ENCODE results near the gene RYR3.
"Not testable (repeated sequence)": the region's sequence is repeated elsewhere in the genome, so short reads cannot be mapped to it uniquely, and the experiment has no call there.

RYR3 gene

DNA sequence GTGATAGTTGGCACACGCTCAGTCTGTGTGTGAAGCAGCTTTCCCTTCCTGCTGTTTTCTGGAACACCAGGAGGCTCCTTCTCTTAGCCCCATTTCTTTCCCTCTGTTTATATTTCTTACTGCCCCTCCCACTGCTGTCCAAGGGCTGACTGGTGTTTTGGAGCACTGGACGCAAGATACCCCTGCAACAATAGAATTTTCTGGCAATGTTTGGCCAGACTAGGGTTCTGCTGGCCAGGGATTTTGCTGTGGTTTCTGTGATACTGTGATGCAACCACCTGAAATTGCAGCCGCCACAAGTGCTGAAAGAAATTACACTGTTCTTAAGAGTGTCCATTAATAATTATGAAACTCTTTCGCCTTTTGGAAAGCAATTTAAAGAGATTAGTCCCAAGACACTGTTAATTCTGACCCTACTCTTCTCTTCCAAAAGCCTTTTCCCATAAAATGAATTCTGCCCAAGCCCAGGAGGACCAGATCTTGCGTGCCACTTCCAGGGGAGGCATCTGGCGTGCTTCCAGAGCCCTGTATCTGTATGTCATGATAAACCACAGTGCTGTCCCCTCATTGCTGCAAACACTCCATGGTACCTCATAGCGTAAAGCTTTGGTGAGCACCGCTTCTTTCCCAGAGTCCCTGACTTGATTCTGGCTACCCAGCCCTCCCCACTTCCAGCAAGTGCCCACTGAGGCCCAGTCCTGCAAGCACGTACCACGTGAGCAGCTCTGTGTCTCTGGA lies 498.1 kb downstream of the RYR3 start:
- Histone ChIP-seq H3K4me1 (ENCODE audit: control extremely low read depth in 1 of 4, control insufficient read depth in 4 of 4, insufficient read depth in 4 of 4, low read length in 3 of 4) (no peaks in the 10 kb centered on the region), H3K27ac (ENCODE audit: insufficient read depth in 1 of 2, low read depth in 1 of 2, low read length in 2 of 2, poor library complexity in 1 of 2, severe bottlenecking in 2 of 2) (no peak overlapping the region), H3K27me3 (replicated peaks in 2 of 5; ENCODE audit: control insufficient read depth in 4 of 5, insufficient read depth in 5 of 5, low read length in 4 of 5) (no peaks in the 10 kb centered on the region), H3K4me3 (ENCODE audit: control insufficient read depth in 1 of 7, extremely low read depth in 1 of 7, insufficient read depth in 4 of 7, low read depth in 2 of 7, low read length in 6 of 7) (no peak overlapping the region), H3K36me3 (ENCODE audit: control insufficient read depth in 4 of 4, insufficient read depth in 4 of 4, low read length in 3 of 4) (no peaks in the 10 kb centered on the region), H3K9me3 (ENCODE audit: control extremely low read depth in 1 of 5, control insufficient read depth in 4 of 5, insufficient read depth in 2 of 5, low read depth in 1 of 5, low read length in 4 of 5) (peaks cover 0 to 3% (median 0%) of the 10 kb centered on the region in 5 experiments)
- POLR2A ChIA-PET, result no interaction called here
- CTCF ChIA-PET, result no interaction called here
- DNase-seq, result no peak
- 82% methylated on average over 9 of the region's 10 CpGs for WGBS (ENCODE audit: insufficient coverage)

- H3K4me1 ChIP-seq (ENCODE audit: control extremely low read depth in 1 of 4, control insufficient read depth in 4 of 4, insufficient read depth in 4 of 4, low read length in 3 of 4), result no peaks in the 10 kb centered on the region
- H3K27ac ChIP-seq (ENCODE audit: insufficient read depth in 1 of 2, low read depth in 1 of 2, low read length in 2 of 2, poor library complexity in 1 of 2, severe bottlenecking in 2 of 2), result no peak overlapping the region
- POLR2A ChIA-PET, result no interaction called here
- CTCF ChIA-PET, result interaction anchor here (1.8 kb wide), 1 partner anchor 19 kb away, joined by 3 read pairs; no protein-coding TSS in a partner anchor
- over 99% methylated on average over 10 of the region's 10 CpGs for WGBS (ENCODE audit: insufficient coverage)
- H3K9me3 ChIP-seq (ENCODE audit: control extremely low read depth in 1 of 5, control insufficient read depth in 4 of 5, insufficient read depth in 2 of 5, low read depth in 1 of 5, low read length in 4 of 5), result peaks cover 0 to 3% (median 0%) of the 10 kb centered on the region in 5 experiments
- no peaks in the 10 kb centered on the region for H3K36me3 ChIP-seq (ENCODE audit: control insufficient read depth in 4 of 4, insufficient read depth in 4 of 4, low read length in 3 of 4)
- no peaks in the 10 kb centered on the region for H3K27me3 ChIP-seq (replicated peaks in 2 of 5; ENCODE audit: control insufficient read depth in 4 of 5, insufficient read depth in 5 of 5, low read length in 4 of 5)
- no peak overlapping the region for H3K4me3 ChIP-seq (ENCODE audit: control insufficient read depth in 1 of 7, extremely low read depth in 1 of 7, insufficient read depth in 4 of 7, low read depth in 2 of 7, low read length in 6 of 7)
- no peak for DNase-seq
These were observed 499.4 kb downstream of the RYR3 start for GRCh38 chr15:33810073-33810595.

GRCh38 chr15:33810806-33811205 lies 500.0 kb downstream of the RYR3 start:
- H3K27me3 ChIP-seq (replicated peaks in 2 of 5; ENCODE audit: control insufficient read depth in 4 of 5, insufficient read depth in 5 of 5, low read length in 4 of 5), result no peaks in the 10 kb centered on the region
- H3K4me1 ChIP-seq (ENCODE audit: control extremely low read depth in 1 of 4, control insufficient read depth in 4 of 4, insufficient read depth in 4 of 4, low read length in 3 of 4), result no peaks in the 10 kb centered on the region
- POLR2A ChIA-PET, result no interaction called here
- H3K36me3 ChIP-seq (ENCODE audit: control insufficient read depth in 4 of 4, insufficient read depth in 4 of 4, low read length in 3 of 4), result no peaks in the 10 kb centered on the region
- DNase-seq, result no peak
- WGBS (ENCODE audit: insufficient coverage), result 100% methylated on average over 3 of the region's 6 CpGs
- CTCF ChIA-PET, result interaction anchor here (1.8 kb wide), 1 partner anchor 18 kb away, joined by 3 read pairs; no protein-coding TSS in a partner anchor
- H3K27ac ChIP-seq (ENCODE audit: insufficient read depth in 1 of 2, low read depth in 1 of 2, low read length in 2 of 2, poor library complexity in 1 of 2, severe bottlenecking in 2 of 2), result no peak overlapping the region
- H3K9me3 ChIP-seq (ENCODE audit: control extremely low read depth in 1 of 5, control insufficient read depth in 4 of 5, insufficient read depth in 2 of 5, low read depth in 1 of 5, low read length in 4 of 5), result peaks cover 0 to 3% (median 0%) of the 10 kb centered on the region in 5 experiments
- no peak overlapping the region for H3K4me3 ChIP-seq (ENCODE audit: control insufficient read depth in 1 of 7, extremely low read depth in 1 of 7, insufficient read depth in 4 of 7, low read depth in 2 of 7, low read length in 6 of 7)

DNA sequence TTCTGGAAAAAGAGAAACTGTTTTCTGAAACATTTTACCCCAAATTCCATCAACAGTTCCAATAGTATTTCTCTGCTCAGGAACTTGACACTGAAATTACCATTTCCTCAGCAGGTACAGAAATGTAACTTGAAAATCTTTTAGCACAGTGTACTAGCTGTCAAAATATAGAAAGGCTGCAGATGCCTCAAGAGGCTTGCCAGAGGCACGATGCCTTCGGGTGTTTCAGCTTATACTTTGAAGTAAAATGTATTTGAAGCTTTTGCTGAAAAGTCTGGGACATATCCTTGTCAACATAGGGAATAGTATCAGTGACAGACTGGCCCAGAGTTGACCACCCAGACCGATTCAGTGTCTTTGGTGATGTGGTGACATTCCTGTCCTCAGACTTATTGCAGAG lies 503.1 kb downstream of the RYR3 start:
- H3K27ac ChIP-seq (ENCODE audit: insufficient read depth in 1 of 2, low read depth in 1 of 2, low read length in 2 of 2, poor library complexity in 1 of 2, severe bottlenecking in 2 of 2), result no peak overlapping the region
- CTCF ChIA-PET, result interaction anchor here (0.7 kb wide), 1 partner anchor 11 kb away, joined by 4 read pairs; no protein-coding TSS in a partner anchor

GRCh38 chr15:33819499-33819898 lies 508.7 kb downstream of the RYR3 start:
- H3K4me3 ChIP-seq (ENCODE audit: control insufficient read depth in 1 of 7, extremely low read depth in 1 of 7, insufficient read depth in 4 of 7, low read depth in 2 of 7, low read length in 6 of 7); POLR2A ChIA-PET; H3K4me1 ChIP-seq (ENCODE audit: control extremely low read depth in 1 of 4, control insufficient read depth in 4 of 4, insufficient read depth in 4 of 4, low read length in 3 of 4); H3K9me3 ChIP-seq (ENCODE audit: control extremely low read depth in 1 of 5, control insufficient read depth in 4 of 5, insufficient read depth in 2 of 5, low read depth in 1 of 5, low read length in 4 of 5); DNase-seq; H3K27ac ChIP-seq (ENCODE audit: insufficient read depth in 1 of 2, low read depth in 1 of 2, low read length in 2 of 2, poor library complexity in 1 of 2, severe bottlenecking in 2 of 2); H3K27me3 ChIP-seq (replicated peaks in 2 of 5; ENCODE audit: control insufficient read depth in 4 of 5, insufficient read depth in 5 of 5, low read length in 4 of 5); H3K36me3 ChIP-seq (ENCODE audit: control insufficient read depth in 4 of 4, insufficient read depth in 4 of 4, low read length in 3 of 4); CTCF ChIA-PET: not testable (repeated sequence)
- WGBS (ENCODE audit: insufficient coverage), result 93% methylated on average over 2 of the region's 6 CpGs

More for the DNA sequence above, 503.1 kb downstream of the RYR3 start:
- Histone ChIP-seq H3K4me3 (ENCODE audit: control insufficient read depth in 1 of 7, extremely low read depth in 1 of 7, insufficient read depth in 4 of 7, low read depth in 2 of 7, low read length in 6 of 7) (no peak overlapping the region), H3K4me1 (ENCODE audit: control extremely low read depth in 1 of 4, control insufficient read depth in 4 of 4, insufficient read depth in 4 of 4, low read length in 3 of 4) (no peaks in the 10 kb centered on the region), H3K27me3 (replicated peaks in 2 of 5; ENCODE audit: control insufficient read depth in 4 of 5, insufficient read depth in 5 of 5, low read length in 4 of 5) (no peaks in the 10 kb centered on the region), H3K36me3 (ENCODE audit: control insufficient read depth in 4 of 4, insufficient read depth in 4 of 4, low read length in 3 of 4) (no peaks in the 10 kb centered on the region), H3K9me3 (ENCODE audit: control extremely low read depth in 1 of 5, control insufficient read depth in 4 of 5, insufficient read depth in 2 of 5, low read depth in 1 of 5, low read length in 4 of 5) (peaks cover 0 to 3% (median 0%) of the 10 kb centered on the region in 5 experiments)
- no peak for DNase-seq
- 100% methylated on average over 1 of the region's 3 CpGs for WGBS (ENCODE audit: insufficient coverage)
- POLR2A ChIA-PET, result no interaction called here

GRCh38 chr15:33822479-33822878 lies 511.7 kb downstream of the RYR3 start:
- Histone ChIP-seq H3K4me3 (ENCODE audit: control insufficient read depth in 1 of 7, extremely low read depth in 1 of 7, insufficient read depth in 4 of 7, low read depth in 2 of 7, low read length in 6 of 7) (no peak overlapping the region), H3K27ac (ENCODE audit: insufficient read depth in 1 of 2, low read depth in 1 of 2, low read length in 2 of 2, poor library complexity in 1 of 2, severe bottlenecking in 2 of 2) (no peak overlapping the region), H3K9me3 (ENCODE audit: control extremely low read depth in 1 of 5, control insufficient read depth in 4 of 5, insufficient read depth in 2 of 5, low read depth in 1 of 5, low read length in 4 of 5) (no peaks in the 10 kb centered on the region), H3K27me3 (replicated peaks in 2 of 5; ENCODE audit: control insufficient read depth in 4 of 5, insufficient read depth in 5 of 5, low read length in 4 of 5) (peaks cover 0 to 3% (median 0%) of the 10 kb centered on the region in 5 experiments), H3K36me3 (ENCODE audit: control insufficient read depth in 4 of 4, insufficient read depth in 4 of 4, low read length in 3 of 4) (no peaks in the 10 kb centered on the region), H3K4me1 (ENCODE audit: control extremely low read depth in 1 of 4, control insufficient read depth in 4 of 4, insufficient read depth in 4 of 4, low read length in 3 of 4) (no peaks in the 10 kb centered on the region)
- ChIA-PET CTCF (no interaction called here), POLR2A (no interaction called here)
- DNase-seq, result no peak
- 100% methylated on average over 2 of the region's 4 CpGs for WGBS (ENCODE audit: insufficient coverage)

- DNase-seq, result no peak
- 83% methylated on average over 1 of the region's 3 CpGs for WGBS (ENCODE audit: insufficient coverage)
- Histone ChIP-seq H3K27me3 (replicated peaks in 2 of 5; ENCODE audit: control insufficient read depth in 4 of 5, insufficient read depth in 5 of 5, low read length in 4 of 5) (peaks cover 0 to 3% (median 0%) of the 10 kb centered on the region in 5 experiments), H3K27ac (ENCODE audit: insufficient read depth in 1 of 2, low read depth in 1 of 2, low read length in 2 of 2, poor library complexity in 1 of 2, severe bottlenecking in 2 of 2) (no peak overlapping the region), H3K36me3 (ENCODE audit: control insufficient read depth in 4 of 4, insufficient read depth in 4 of 4, low read length in 3 of 4) (no peaks in the 10 kb centered on the region), H3K9me3 (ENCODE audit: control extremely low read depth in 1 of 5, control insufficient read depth in 4 of 5, insufficient read depth in 2 of 5, low read depth in 1 of 5, low read length in 4 of 5) (no peaks in the 10 kb centered on the region), H3K4me1 (ENCODE audit: control extremely low read depth in 1 of 4, control insufficient read depth in 4 of 4, insufficient read depth in 4 of 4, low read length in 3 of 4) (no peaks in the 10 kb centered on the region), H3K4me3 (ENCODE audit: control insufficient read depth in 1 of 7, extremely low read depth in 1 of 7, insufficient read depth in 4 of 7, low read depth in 2 of 7, low read length in 6 of 7) (no peak overlapping the region)
- CTCF ChIA-PET, result no interaction called here
- POLR2A ChIA-PET, result no interaction called here
These were observed 512.4 kb downstream of the RYR3 start for GRCh38 chr15:33823119-33823518.
